HFFc6 (cell line): ENCODE measurements around the gene S100A3. TPM values are rescaled to one million over a fixed set of nuclear protein-coding genes. Genes with fewer than 3 reads are reported as not detected.
A peak's percentile ranks its signal among the peaks of the same experiment; 100 is the strongest.

Experiments
- DNase-seq: peaks from one replicate; pipeline ENCODE4 v3.0.0-alpha.2; 2018
- H3K27ac Mint-ChIP-seq: 2 replicates; pipeline ENCODE4 v1.8.0; 2020; ENCODE audit warnings: mild to moderate bottlenecking, mixed read lengths
- H3K27me3 Mint-ChIP-seq: 2 replicates; pipeline ENCODE4 v1.8.0; 2021; ENCODE audit warnings: mild to moderate bottlenecking, moderate library complexity, mixed read lengths; ENCODE audit not compliant: insufficient read depth
- H3K36me3 Mint-ChIP-seq: 2 replicates; pipeline ENCODE4 v1.8.0; 2021; ENCODE audit warnings: low read depth, mixed read lengths
- H3K4me1 Mint-ChIP-seq: 2 replicates; pipeline ENCODE4 v1.8.0; 2020; ENCODE audit warnings: low read depth, mixed read lengths
- H3K4me3 Mint-ChIP-seq: 2 replicates; pipeline ENCODE4 v1.8.0; 2020; ENCODE audit warnings: mild to moderate bottlenecking, moderate library complexity, mixed read lengths
- H3K9me3 Mint-ChIP-seq: 2 replicates; pipeline ENCODE4 v1.8.0; 2020; ENCODE audit warnings: mild to moderate bottlenecking, mixed read lengths
- total RNA-seq, 6 experiments: library from RNA; stranded (reverse); fragmentation: NEBNext Ultra II Directional; extraction: Animal tissue kit (Norgen Biotek cat#: 25700); gene quantifications; 2 replicates in 1 of 6; 3 replicates in 5 of 6; pipeline ENCODE4 v1.2.3, GENCODE V29; 2021
- TF ChIP-seq, protein P1 (sequence below): fragments of 200-600 bp; sonication (generic); IDR thresholded peaks from 2 replicates; pipeline ENCODE4 v1.5.0; 2021; ENCODE audit warnings: antibody characterized with exemption, mild to moderate bottlenecking

The S100A3 gene
- total RNA-seq, 6 experiments from 2014 or later, result 3.4 to 5.6 (median 5.1) TPM

DNA sequence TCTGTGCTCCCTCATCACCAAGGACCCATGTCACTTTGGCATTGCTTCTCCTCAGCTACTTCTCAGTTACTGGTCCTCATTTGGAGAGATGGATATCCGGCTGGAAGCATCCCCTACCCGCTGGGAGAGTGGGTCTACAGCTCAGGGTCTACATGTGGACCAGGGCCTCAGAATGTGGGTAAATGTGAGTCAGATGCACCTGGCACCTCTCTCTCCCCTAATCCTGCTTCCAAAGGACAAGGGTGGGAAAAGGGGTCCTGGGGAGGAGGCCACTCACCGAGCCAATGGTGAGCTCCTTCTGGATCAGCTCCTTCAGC, 14.2 kb downstream of the S100A3 start:
- DNase-seq, result no peak
- peak overlapping the region; percentile 97 for H3K4me3 Mint-ChIP-seq
- H3K9me3 Mint-ChIP-seq, result no peaks in the 10 kb centered on the region
- H3K27ac Mint-ChIP-seq, result peak overlapping the region; percentile 97
- H3K4me1 Mint-ChIP-seq, result peaks cover 78% of the 10 kb centered on the region
- H3K27me3 Mint-ChIP-seq, result peaks cover 14% of the 10 kb centered on the region
- TF ChIP-seq, protein P1, sequence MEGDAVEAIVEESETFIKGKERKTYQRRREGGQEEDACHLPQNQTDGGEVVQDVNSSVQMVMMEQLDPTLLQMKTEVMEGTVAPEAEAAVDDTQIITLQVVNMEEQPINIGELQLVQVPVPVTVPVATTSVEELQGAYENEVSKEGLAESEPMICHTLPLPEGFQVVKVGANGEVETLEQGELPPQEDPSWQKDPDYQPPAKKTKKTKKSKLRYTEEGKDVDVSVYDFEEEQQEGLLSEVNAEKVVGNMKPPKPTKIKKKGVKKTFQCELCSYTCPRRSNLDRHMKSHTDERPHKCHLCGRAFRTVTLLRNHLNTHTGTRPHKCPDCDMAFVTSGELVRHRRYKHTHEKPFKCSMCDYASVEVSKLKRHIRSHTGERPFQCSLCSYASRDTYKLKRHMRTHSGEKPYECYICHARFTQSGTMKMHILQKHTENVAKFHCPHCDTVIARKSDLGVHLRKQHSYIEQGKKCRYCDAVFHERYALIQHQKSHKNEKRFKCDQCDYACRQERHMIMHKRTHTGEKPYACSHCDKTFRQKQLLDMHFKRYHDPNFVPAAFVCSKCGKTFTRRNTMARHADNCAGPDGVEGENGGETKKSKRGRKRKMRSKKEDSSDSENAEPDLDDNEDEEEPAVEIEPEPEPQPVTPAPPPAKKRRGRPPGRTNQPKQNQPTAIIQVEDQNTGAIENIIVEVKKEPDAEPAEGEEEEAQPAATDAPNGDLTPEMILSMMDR, result no peak
- H3K36me3 Mint-ChIP-seq, result peaks cover 19% of the 10 kb centered on the region

DNA sequence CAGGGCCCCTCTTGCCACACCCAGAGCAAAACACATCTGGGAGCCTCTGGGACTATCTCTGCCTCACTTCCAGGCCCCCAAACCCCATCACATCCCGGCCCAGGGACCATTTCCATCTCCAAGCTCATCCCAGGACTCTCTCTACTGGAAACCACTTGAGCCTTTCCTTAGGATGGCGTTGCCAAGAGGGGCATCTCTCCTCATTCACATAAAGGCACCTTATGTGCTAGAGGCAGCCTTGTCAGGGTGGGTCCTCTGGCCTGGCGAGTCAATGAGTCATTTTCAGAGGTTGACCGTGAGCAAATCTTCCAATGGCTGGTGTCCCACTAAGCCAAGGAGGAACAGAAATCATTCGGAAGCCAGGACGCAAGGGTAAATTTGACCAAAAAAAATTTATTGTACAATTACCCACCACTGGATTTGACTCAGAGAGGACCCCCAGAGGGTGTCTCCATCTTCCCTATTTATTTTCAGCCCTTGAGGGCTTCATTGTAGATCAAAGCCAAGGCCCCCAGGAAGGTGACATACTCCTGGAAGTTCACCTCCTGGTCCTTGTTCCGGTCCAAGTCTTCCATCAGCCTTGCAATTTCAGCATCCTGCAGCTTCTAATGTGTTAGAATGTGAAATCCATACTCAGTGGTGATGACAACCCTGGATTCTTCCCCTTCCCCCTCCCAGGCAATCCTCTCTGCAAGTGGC, 14.7 kb downstream of the S100A3 start:
- Mint-ChIP-seq H3K4me3 (peak overlapping the region; percentile 97), H3K27ac (peak overlapping the region; percentile 97), H3K9me3 (no peaks in the 10 kb centered on the region), H3K4me1 (peaks cover 73% of the 10 kb centered on the region), H3K27me3 (peaks cover 14% of the 10 kb centered on the region), H3K36me3 (peaks cover 19% of the 10 kb centered on the region)
- peak; percentile 57 for DNase-seq
- TF ChIP-seq, protein P1, result no peak

DNA sequence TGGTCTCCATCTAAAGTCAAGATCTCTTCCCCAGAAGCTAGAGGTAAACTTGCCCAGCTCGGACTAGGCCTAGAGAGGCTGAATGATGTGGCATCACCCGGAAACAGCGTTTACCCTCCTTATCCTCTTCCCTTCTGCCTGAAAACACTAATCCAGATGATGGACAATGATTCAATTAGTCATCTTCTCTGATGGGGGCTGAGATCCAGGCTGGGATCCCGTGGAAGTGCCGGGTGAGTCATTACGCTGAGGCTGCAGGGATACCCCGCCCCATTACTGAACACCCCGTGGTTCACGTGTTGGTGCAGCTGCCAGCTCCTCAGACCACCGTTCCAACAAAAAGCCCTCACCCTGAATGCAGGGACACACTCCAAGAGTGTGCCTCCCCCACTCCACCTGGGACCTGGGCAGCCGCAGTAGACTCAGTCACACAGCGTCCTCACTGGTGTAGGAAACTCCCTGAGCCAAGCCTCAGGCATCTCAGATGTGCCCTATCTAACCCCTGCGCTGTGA, 15.3 kb downstream of the S100A3 start:
- H3K36me3 Mint-ChIP-seq, result peaks cover 19% of the 10 kb centered on the region
- peaks cover 68% of the 10 kb centered on the region for H3K4me1 Mint-ChIP-seq
- H3K9me3 Mint-ChIP-seq, result no peaks in the 10 kb centered on the region
- peak overlapping the region; percentile 97 for H3K4me3 Mint-ChIP-seq
- peak; percentile 92 for DNase-seq
- TF ChIP-seq, protein P1, result no peak
- peaks cover 14% of the 10 kb centered on the region for H3K27me3 Mint-ChIP-seq
- H3K27ac Mint-ChIP-seq, result peak overlapping the region; percentile 97

DNA sequence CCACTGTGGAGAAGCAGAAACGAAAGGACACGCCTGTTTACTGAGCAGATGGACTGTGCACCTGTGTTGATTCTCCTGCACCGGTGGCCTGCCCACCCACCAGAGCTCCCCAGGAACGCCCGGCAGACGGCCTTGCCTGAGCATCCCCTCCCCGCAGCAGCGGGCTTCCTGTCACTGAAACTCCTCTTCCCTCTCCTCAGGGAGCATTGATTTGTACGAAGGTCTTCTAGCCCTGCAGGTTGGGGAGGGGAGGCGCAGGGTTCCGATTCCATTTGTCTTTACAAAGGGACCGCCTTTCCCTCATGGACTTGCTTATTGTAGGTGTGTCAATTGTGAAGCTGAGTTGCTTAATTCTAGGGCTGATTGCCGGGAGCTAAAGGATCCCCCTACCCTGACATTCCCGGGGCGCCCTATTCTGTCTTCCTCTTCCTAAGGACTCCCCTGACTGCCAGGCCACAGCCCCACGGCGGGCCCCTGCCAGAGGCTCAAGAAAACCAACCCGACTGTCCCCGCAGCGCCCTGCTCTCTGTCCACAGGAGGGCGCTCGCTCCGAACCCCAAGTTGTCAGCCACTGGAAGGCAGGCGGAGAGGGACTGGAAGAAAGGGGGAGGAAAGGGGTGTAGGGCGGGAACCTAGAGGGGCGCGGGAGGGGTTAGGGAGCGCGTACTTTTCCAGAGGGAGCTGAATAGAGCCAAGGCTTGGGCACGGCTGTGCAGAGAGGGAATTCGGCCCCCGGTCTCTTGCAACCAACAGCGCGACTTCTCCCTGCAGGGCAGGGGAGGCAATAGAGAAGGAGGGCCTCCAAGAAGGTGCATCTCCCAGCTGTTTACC, 16.1 kb downstream of the S100A3 start:
- Mint-ChIP-seq H3K4me3 (peak overlapping the region; percentile 97), H3K27me3 (peaks cover 14% of the 10 kb centered on the region), H3K9me3 (no peaks in the 10 kb centered on the region), H3K36me3 (peaks cover 19% of the 10 kb centered on the region), H3K27ac (peak overlapping the region; percentile 97), H3K4me1 (peaks cover 60% of the 10 kb centered on the region)
- DNase-seq, result peak; percentile 85
- TF ChIP-seq, protein P1, result peak; percentile 95

DNA sequence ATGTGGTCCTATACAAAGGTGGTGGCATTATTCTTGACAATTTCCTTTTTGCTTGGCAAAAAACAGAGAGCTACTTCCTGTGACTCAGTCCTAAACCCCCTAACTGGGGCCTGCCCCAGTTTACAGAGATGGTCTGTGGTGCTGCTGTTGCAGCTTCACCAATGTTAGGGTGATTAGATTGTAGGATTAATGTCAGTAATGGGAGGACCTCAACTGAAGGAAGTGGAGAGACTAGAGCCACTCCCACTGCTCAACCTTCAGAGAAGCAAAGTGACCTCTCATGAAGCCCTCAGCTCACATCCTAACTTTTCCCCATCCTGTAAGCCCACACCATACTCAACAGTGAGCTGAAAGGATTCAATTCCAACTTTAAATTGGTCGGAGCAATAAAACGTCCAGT, 16.9 kb downstream of the S100A3 start:
- peak overlapping the region; percentile 97 for H3K27ac Mint-ChIP-seq
- TF ChIP-seq, protein P1, result no peak
- peaks cover 19% of the 10 kb centered on the region for H3K36me3 Mint-ChIP-seq
- H3K27me3 Mint-ChIP-seq, result peaks cover 14% of the 10 kb centered on the region
- peaks cover 61% of the 10 kb centered on the region for H3K4me1 Mint-ChIP-seq
- H3K9me3 Mint-ChIP-seq, result no peaks in the 10 kb centered on the region
- DNase-seq, result no peak
- H3K4me3 Mint-ChIP-seq, result peak overlapping the region; percentile 97
